Epithelial cell of esophagus (primary cell): ENCODE data around the gene ALDH1L2.

Experiments
- DNase-seq: peaks from one replicate; pipeline ENCODE4 v3.0.0; 2010; ENCODE audit warnings: low read depth
- H3K4me3 ChIP-seq: 2 replicates; pipeline ENCODE4 v1.5.1; 2011; ENCODE audit warnings: mild to moderate bottlenecking, low read length, control low read depth
- TF ChIP-seq, protein P1 (sequence below): IDR thresholded peaks from 2 replicates; pipeline ENCODE4 v1.5.1; 2011; ENCODE audit warnings: low read depth, mild to moderate bottlenecking, low read length, control low read depth, inconsistent platforms; ENCODE audit not compliant: insufficient read depth; ENCODE audit errors: missing control alignments

ALDH1L2 gene

DNA sequence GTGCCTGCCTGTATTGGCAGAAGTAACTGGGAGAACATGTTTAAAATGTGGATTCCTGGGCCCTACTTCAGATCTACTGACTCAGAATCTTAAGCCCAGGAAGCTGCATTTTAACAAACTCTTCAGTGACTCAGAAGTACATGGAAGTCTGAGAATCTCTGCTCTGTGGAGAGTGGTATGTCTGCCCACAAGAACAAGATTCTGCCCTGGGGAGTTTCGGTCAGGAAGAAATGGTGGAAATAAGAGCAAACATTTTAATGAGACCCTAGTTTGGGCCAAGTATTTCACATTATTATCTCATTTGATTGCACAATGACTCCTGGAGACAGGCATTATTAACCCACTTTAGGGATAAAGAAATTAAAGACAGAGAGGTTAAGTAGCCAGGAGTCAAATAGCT lies 8.2 kb downstream of the ALDH1L2 start:
- DNase-seq: peak; percentile 76
- TF ChIP-seq, protein P1, sequence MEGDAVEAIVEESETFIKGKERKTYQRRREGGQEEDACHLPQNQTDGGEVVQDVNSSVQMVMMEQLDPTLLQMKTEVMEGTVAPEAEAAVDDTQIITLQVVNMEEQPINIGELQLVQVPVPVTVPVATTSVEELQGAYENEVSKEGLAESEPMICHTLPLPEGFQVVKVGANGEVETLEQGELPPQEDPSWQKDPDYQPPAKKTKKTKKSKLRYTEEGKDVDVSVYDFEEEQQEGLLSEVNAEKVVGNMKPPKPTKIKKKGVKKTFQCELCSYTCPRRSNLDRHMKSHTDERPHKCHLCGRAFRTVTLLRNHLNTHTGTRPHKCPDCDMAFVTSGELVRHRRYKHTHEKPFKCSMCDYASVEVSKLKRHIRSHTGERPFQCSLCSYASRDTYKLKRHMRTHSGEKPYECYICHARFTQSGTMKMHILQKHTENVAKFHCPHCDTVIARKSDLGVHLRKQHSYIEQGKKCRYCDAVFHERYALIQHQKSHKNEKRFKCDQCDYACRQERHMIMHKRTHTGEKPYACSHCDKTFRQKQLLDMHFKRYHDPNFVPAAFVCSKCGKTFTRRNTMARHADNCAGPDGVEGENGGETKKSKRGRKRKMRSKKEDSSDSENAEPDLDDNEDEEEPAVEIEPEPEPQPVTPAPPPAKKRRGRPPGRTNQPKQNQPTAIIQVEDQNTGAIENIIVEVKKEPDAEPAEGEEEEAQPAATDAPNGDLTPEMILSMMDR: no peak
- no peak overlapping the region for H3K4me3 ChIP-seq

DNA sequence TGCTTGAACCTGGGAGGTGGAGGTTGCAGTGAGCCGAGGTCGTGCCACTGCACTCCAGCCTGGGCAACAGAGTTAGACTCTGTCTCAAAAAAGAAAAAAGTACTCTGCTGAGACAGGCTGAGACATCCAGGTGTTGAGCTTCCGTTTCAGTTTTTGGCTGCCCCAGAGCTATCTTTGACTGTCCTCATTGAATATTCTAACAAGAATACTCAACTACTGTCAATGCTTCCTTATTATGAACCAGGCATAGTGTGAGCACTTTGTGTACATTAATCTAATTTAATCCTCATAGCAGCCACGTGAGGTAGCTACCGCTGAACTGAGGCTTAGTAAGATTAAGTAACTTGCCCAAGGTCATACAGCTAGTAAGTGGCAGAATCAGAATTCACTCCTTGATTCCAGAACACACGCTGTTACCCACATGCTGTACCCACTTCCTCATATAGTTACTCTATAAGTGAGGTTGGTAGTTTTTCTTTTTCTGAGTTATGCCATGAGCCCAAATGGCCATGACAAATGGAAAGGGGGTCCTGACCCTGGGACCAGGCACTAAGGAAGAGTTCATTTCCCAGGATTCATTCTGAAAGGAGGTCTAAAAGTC lies 11.3 kb downstream of the ALDH1L2 start:
- TF ChIP-seq, protein P1: no peak
- no peak overlapping the region for H3K4me3 ChIP-seq
- no peak for DNase-seq

DNA sequence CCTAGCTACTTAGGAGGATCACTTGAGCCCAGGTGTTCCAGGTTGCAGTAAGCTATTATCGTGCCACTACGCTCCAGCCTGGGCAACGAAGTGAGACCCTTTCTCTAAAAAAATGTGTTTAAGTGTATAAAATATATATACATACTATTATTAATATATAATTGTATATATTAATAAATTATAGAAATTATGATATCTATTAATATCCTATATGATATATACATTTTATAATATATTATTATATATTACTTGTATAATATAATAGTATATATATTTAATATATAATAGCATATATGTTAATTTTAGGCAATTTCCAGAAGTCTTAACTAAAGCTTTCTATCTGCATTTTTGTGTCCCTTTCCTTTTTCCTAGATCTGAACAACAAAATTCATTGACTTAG lies 12.3 kb downstream of the ALDH1L2 start:
- no peak overlapping the region for H3K4me3 ChIP-seq
- DNase-seq: no peak
- TF ChIP-seq, protein P1: no peak

DNA sequence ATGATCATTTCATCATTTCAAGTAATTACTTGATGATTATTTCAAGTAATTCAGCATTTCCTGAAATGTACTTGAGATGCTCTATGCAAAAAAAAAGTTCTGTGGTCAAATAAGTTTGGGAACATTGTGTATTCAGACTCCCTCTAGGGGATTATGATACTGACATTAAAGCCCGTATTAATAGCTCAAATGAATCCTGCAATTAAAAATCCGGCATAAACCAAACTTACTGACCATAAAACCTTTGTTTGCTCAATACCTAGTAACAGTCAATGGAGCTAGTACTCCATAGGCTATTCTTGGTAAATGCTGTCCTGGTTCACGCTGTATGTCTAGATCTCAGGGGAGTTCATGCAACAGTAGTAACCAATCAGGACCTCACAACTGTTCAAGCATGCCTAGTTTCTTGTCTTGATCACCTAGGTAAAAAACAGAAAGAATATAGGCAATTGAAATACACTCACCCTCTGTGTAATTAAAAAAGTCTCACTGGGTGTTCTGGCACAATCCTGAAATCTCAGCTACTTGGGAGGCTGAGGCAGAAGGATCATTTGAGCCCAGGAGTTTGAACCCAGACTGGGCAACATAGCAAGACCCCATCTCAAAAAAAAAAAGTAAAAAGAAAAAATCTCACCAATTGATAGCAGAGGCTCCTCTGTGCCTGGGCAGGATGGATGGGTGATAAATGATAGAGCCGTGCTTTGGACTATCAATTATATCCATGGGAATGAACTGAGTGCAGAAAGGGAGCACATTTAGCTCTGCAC lies 14.1 kb downstream of the ALDH1L2 start:
- TF ChIP-seq, protein P1: no peak
- no peak overlapping the region for H3K4me3 ChIP-seq
- no peak for DNase-seq

DNA sequence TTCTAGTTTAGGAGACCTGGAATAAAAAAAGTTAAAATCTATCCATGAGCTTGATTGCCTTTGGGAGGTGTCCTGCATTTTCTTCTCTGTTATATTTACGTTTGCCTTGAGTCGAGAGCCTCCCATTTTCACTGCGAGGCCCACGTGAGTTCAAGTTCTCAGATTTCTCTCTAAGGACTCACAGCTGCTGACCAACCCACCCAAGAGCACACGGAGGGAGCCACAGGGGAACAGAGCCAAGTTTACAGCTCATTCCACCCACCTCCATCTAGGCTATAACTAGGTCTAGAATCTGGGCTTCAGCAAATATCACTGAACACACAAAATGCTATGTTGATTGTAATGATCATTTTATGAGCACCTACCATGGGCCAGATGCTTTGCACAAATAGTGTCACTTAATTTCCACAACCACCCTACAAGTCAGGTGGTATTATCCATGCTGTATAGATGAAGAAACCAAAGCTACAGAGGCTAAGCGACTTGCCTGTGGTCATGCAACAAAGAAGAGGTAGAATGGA lies 16.7 kb downstream of the ALDH1L2 start:
- H3K4me3 ChIP-seq: no peak overlapping the region
- no peak for DNase-seq
- TF ChIP-seq, protein P1: no peak

DNA sequence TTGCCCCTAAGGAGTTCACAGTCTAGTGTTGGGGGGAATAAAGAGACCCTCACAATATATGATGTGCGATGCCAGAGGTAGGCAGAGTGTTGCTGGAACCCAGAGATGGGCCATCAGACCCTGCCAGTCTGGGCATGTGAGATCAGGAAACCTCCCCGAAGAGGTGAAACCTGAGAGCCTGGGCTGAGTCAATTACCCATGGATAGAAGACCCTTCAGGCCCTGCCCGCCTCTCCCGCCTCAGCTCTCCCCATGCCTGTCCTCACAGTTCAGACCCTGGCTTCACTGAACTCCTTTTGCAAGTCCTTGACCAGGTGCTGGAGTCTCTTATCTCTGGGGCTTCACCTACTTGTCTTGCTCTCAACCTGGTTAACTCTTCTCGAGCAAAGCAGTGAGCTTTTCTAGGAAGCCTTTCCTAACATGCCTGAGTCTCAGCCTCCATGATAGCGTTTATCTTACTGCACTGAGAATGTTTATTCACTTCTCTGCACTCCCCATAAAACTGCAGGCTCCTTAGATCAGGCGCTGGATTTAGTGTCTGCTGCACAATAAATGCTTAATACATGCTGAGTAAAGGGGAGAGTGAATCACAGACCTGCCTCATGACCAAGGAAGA lies 19.6 kb downstream of the ALDH1L2 start:
- TF ChIP-seq, protein P1: no peak
- no peak for DNase-seq

More for the DNA sequence above, 19.6 kb downstream of the ALDH1L2 start:
- H3K4me3 ChIP-seq: no peak overlapping the region
